DOHH2 (cell line): Measurements from ENCODE around the gene GNPAT.

Source experiments
- CTCF ChIP-seq: fragments of 200-600 bp; sonication (generic); IDR thresholded peaks from one replicate; pipeline ENCODE4 v1.5.1; 2014; ENCODE audit warnings: antibody characterized with exemption, mild to moderate bottlenecking, low read depth, low read length; ENCODE audit not compliant: poor library complexity, severe bottlenecking
- EZH2phosphoT487 ChIP-seq: fragments of 200-600 bp; sonication (generic); IDR thresholded peaks from 2 replicates; pipeline ENCODE4 v1.6.1; 2017; ENCODE audit warnings: borderline replicate concordance, mild to moderate bottlenecking, antibody characterized with exemption, low read length, moderate library complexity, mixed read lengths

GRCh38 chr1:231260351-231260750 lies 19.3 kb downstream of the GNPAT start:
- TF ChIP-seq CTCF: no peak
- TF ChIP-seq EZH2phosphoT487: no peak
